OCI-LY7 (cell line): ENCODE data around the gene GMDS. TPM values are rescaled to one million over a fixed set of nuclear protein-coding genes. Genes with fewer than 3 reads are reported as not detected.

ENCODE experiments used
- BruUV-seq: library from RNA; stranded (reverse); fragments of 400-500 nt; replicated peaks from 2 replicates; lab custom pipeline; 2021; lab: Mats Ljungman, UMichigan
- CTCF ChIA-PET: fragments of 300-600 bp; sonication (Branson Sonifier 250); formaldehyde crosslinking; loops from one replicate; lab custom pipeline; 2022; ENCODE audit warnings: antibody characterized with exemption; ENCODE audit not compliant: unreplicated experiment; lab: Charles Lee
- POLR2A ChIA-PET: fragments of 300-600 bp; sonication (Branson Sonifier 250); formaldehyde crosslinking; loops from one replicate; lab custom pipeline; 2022; ENCODE audit warnings: antibody characterized with exemption; lab: Charles Lee
- DNase-seq: peaks from one replicate; pipeline ENCODE4 v3.0.0-alpha.2; 2015; ENCODE audit warnings: low spot score
- H2AFZ ChIP-seq: fragments of 200-600 bp; sonication (generic), shearing (Covaris generic); 2 replicates; pipeline ENCODE4 v1.6.1; 2014; ENCODE audit warnings: mild to moderate bottlenecking, antibody characterized with exemption, low read length, moderate library complexity
- H3K27ac ChIP-seq: fragments of 200-600 bp; sonication (generic); 2 replicates; pipeline ENCODE4 v1.5.1; 2014; ENCODE audit warnings: mixed run types, low read depth, mild to moderate bottlenecking, moderate library complexity, low read length, inconsistent platforms; ENCODE audit not compliant: poor library complexity, severe bottlenecking
- H3K36me3 ChIP-seq: fragments of 200-600 bp; sonication (generic); 2 replicates; pipeline ENCODE4 v1.6.1; 2014; ENCODE audit warnings: mild to moderate bottlenecking, antibody characterized with exemption, low read length, moderate library complexity, mixed read lengths; ENCODE audit not compliant: insufficient read depth
- H3K4me1 ChIP-seq: fragments of 200-600 bp; sonication (generic); 2 replicates; pipeline ENCODE4 v1.5.1; 2014; ENCODE audit warnings: mild to moderate bottlenecking, low read length; ENCODE audit not compliant: insufficient read depth, poor library complexity, severe bottlenecking
- H3K4me2 ChIP-seq: fragments of 200-600 bp; sonication (generic); 2 replicates; pipeline ENCODE4 v1.6.1; 2014; ENCODE audit warnings: mild to moderate bottlenecking, low read length
- H3K4me3 ChIP-seq: fragments of 200-600 bp; sonication (generic); 2 replicates; pipeline ENCODE4 v1.5.1; 2014; ENCODE audit warnings: mild to moderate bottlenecking, low read depth, low read length; ENCODE audit not compliant: poor library complexity, severe bottlenecking
- H3K79me2 ChIP-seq: fragments of 200-600 bp; sonication (generic); 2 replicates; pipeline ENCODE4 v1.6.1; 2016; ENCODE audit warnings: low read depth, mild to moderate bottlenecking, low read length, moderate library complexity, mixed read lengths; ENCODE audit not compliant: insufficient read depth
- H3K9me2 ChIP-seq: fragments of 200-600 bp; sonication (generic); 2 replicates; pipeline ENCODE4 v1.6.1; 2016; ENCODE audit warnings: mild to moderate bottlenecking, low read length, mixed read lengths; ENCODE audit not compliant: insufficient read depth
- H3K9me3 ChIP-seq: fragments of 200-600 bp; sonication (generic); 2 replicates; pipeline ENCODE4 v1.6.1; 2014; ENCODE audit warnings: mild to moderate bottlenecking, mixed run types, low read length, mixed read lengths
- H4K20me1 ChIP-seq: fragments of 200-600 bp; sonication (generic); 2 replicates; pipeline ENCODE4 v1.6.1; 2014; ENCODE audit warnings: mild to moderate bottlenecking, antibody characterized with exemption, low read length, moderate library complexity, mixed read lengths; ENCODE audit not compliant: insufficient read depth
- CTCF ChIP-seq: fragments of 200-600 bp; sonication (generic); conservative IDR thresholded peaks from 2 replicates; pipeline ENCODE4 v1.5.1; 2014; ENCODE audit warnings: mild to moderate bottlenecking, antibody characterized with exemption, low read length, moderate library complexity, mixed read lengths
- EZH2phosphoT487 ChIP-seq: fragments of 200-600 bp; sonication (generic); IDR thresholded peaks from 2 replicates; pipeline ENCODE4 v1.6.1; 2018; ENCODE audit warnings: low read depth, borderline replicate concordance, mild to moderate bottlenecking, mixed run types, antibody characterized with exemption, low read length, moderate library complexity, mixed read lengths
- intact Hi-C: fragments of 100-400 bp; cut with micrococcal nuclease; formaldehyde crosslinking; loops from one replicate; pipeline ENCODE4 v1.10.0; 2022; ENCODE audit not compliant: unreplicated experiment
- total RNA-seq, 2 experiments: library from RNA; depleted of rRNA in 1 of 2; stranded (reverse); fragments of >200 nt in 1 of 2; shearing (Covaris generic) in 1 of 2; gene quantifications; 2 replicates each; pipeline ENCODE4 v1.2.3, GENCODE V29; 2014 to 2022

GMDS gene
- total RNA-seq, 2 experiments from 2014 or later, result 9.9 to 26.8 TPM

DNA sequence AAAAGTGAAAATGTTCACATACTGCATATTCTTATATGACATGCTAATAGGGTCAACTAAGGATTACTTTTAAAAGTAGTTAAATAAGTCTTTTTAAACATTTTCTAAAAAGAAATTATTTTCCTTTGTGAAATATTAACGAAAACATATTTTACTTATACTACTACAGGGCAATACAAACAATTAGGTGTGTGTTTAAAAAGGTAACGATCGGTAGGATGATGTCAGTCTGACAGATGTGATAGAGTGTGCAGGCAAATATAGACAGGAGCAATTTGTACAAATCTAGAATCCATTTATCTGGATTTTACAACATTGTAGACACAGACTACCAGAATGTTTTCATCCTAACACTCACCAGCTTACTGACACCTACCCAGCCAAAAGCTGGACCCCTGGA lies 378.2 kb downstream of the GMDS start:
- POLR2A ChIA-PET, result no interaction called here
- no peak overlapping the region for H3K4me2 ChIP-seq
- H3K36me3 ChIP-seq, result no peaks in the 10 kb centered on the region
- no peak for TF ChIP-seq EZH2phosphoT487
- TF ChIP-seq CTCF, result no peak
- BruUV-seq, result no TSS peak
- no peak for DNase-seq
- no peaks in the 10 kb centered on the region for H3K79me2 ChIP-seq
- H3K4me3 ChIP-seq, result no peak overlapping the region
- CTCF ChIA-PET, result no interaction called here
- H3K4me1 ChIP-seq, result peaks cover 28% of the 10 kb centered on the region
- no peaks in the 10 kb centered on the region for H3K9me3 ChIP-seq
- H4K20me1 ChIP-seq, result no peaks in the 10 kb centered on the region
- intact Hi-C loops, result no loop called here
- no peaks in the 10 kb centered on the region for H3K9me2 ChIP-seq
- no peak overlapping the region for H2AFZ ChIP-seq
- no peak overlapping the region for H3K27ac ChIP-seq

- Histone ChIP-seq H3K36me3 (no peaks in the 10 kb centered on the region), H3K27ac (no peak overlapping the region), H4K20me1 (no peaks in the 10 kb centered on the region), H3K79me2 (no peaks in the 10 kb centered on the region), H2AFZ (no peak overlapping the region), H3K9me3 (no peaks in the 10 kb centered on the region), H3K4me1 (peaks cover 23% of the 10 kb centered on the region), H3K9me2 (no peaks in the 10 kb centered on the region), H3K4me2 (no peak overlapping the region), H3K4me3 (no peak overlapping the region)
- DNase-seq, result no peak
- TF ChIP-seq EZH2phosphoT487 (no peak), CTCF (no peak)
- intact Hi-C loops, result no loop called here
- ChIA-PET POLR2A (no interaction called here), CTCF (no interaction called here)
- no TSS peak for BruUV-seq
These were observed 379.8 kb downstream of the GMDS start for GRCh38 chr6:1865585-1865984.

- H3K79me2 ChIP-seq, result no peaks in the 10 kb centered on the region
- H3K9me2 ChIP-seq, result no peaks in the 10 kb centered on the region
- H3K4me2 ChIP-seq, result peak overlapping the region; percentile 25; the same call in 1 of the 2 replicates
- peaks cover 12% of the 10 kb centered on the region for H3K4me1 ChIP-seq
- TF ChIP-seq CTCF (no peak), EZH2phosphoT487 (no peak)
- H4K20me1 ChIP-seq, result no peaks in the 10 kb centered on the region
- intact Hi-C loops, result no loop called here
- no TSS peak for BruUV-seq
- no peak for DNase-seq
- H3K27ac ChIP-seq, result no peak overlapping the region
- POLR2A ChIA-PET, result interaction anchor here (0.9 kb wide), 1 partner anchor 51 kb away, joined by 5 read pairs; no protein-coding TSS in a partner anchor
- no peaks in the 10 kb centered on the region for H3K9me3 ChIP-seq
- no peak overlapping the region for H2AFZ ChIP-seq
- no peak overlapping the region for H3K4me3 ChIP-seq
- H3K36me3 ChIP-seq, result no peaks in the 10 kb centered on the region
- CTCF ChIA-PET, result no interaction called here
These were observed 380.9 kb downstream of the GMDS start for GRCh38 chr6:1864496-1864895.
